GM12878 (cell line): ENCODE data around the gene DCUN1D4. TPM values are rescaled to one million over a fixed set of nuclear protein-coding genes. Genes with fewer than 3 reads are reported as not detected.

ENCODE experiments used
- ATAC-seq: fragments of 200-7000 bp; cut with Tn5 transposase; 3 replicates; pipeline ENCODE4 v1.9.1; 2020; ENCODE audit warnings: mild to moderate bottlenecking, moderate library complexity
- BruUV-seq: library from RNA; stranded (reverse); fragments of 400-500 nt; replicated peaks from 2 replicates; lab custom pipeline; 2021; lab: Mats Ljungman, UMichigan
- CTCF ChIA-PET: fragments of 300-600 bp; sonication (Branson Sonifier 250); formaldehyde crosslinking; extraction: SDS; loops from one replicate; lab custom pipeline; 2021; ENCODE audit warnings: inconsistent platforms; lab: Yijun Ruan, JAX
- POLR2A ChIA-PET: fragments of 350-600 bp; formaldehyde crosslinking; extraction: SDS; loops from one replicate; lab custom pipeline; 2021; ENCODE audit warnings: inconsistent platforms; lab: Charles Lee
- RAD21 ChIA-PET: fragments of 300-600 bp; sonication (Branson Sonifier 250); formaldehyde crosslinking; loops from one replicate; lab custom pipeline; 2023; ENCODE audit warnings: antibody characterized with exemption; ENCODE audit not compliant: unreplicated experiment; lab: Charles Lee
- SMC1A ChIA-PET: fragments of 300-600 bp; sonication (Branson Sonifier 250); formaldehyde crosslinking; loops from one replicate; lab custom pipeline; 2023; ENCODE audit not compliant: unreplicated experiment, uncharacterized antibody; lab: Charles Lee
- DNase-seq: peaks from one replicate; pipeline ENCODE4 v3.0.0-alpha.2; 2011; ENCODE audit warnings: low read depth, low spot score
- FAIRE-seq: peaks from 3 replicates; lab custom pipeline; 2011; peaks lifted over from hg19 to GRCh38; lab: Jason Lieb, UNC
- H2AFZ ChIP-seq: 2 replicates; pipeline ENCODE4 v1.6.0; 2011; ENCODE audit warnings: low read depth, low read length, control low read depth; ENCODE audit not compliant: control insufficient read depth
- H3K27ac ChIP-seq: 2 replicates; pipeline ENCODE4 v1.5.1; 2011; ENCODE audit warnings: control low read depth; ENCODE audit not compliant: control insufficient read depth, insufficient read depth
- H3K27me3 ChIP-seq, 2 experiments: replicated peaks in 1 of 2; 2 replicates each; pipeline versions ENCODE4 v1.6.0 to v1.6.1; 2011; ENCODE audit warnings: low read length in 1 of 2; ENCODE audit not compliant: control insufficient read depth in 2 of 2, insufficient read depth in 2 of 2
- H3K36me3 ChIP-seq, 2 experiments: 2 replicates each; pipeline ENCODE4 v1.5.1; 2011; ENCODE audit warnings: low read length in 1 of 2; ENCODE audit not compliant: control insufficient read depth in 2 of 2, insufficient read depth in 2 of 2
- H3K4me1 ChIP-seq: 2 replicates; pipeline ENCODE4 v1.6.1; 2011; ENCODE audit warnings: mild to moderate bottlenecking, low read length, moderate library complexity, mixed read lengths; ENCODE audit not compliant: control insufficient read depth, insufficient read depth
- H3K4me2 ChIP-seq: 2 replicates; pipeline ENCODE4 v1.6.0; 2011; ENCODE audit warnings: control low read depth; ENCODE audit not compliant: control insufficient read depth, insufficient read depth
- H3K4me3 ChIP-seq: fragments of 200-600 bp; sonication (generic); 2 replicates; pipeline ENCODE4 v1.5.1; 2016
- H3K79me2 ChIP-seq: 2 replicates; pipeline ENCODE4 v1.6.0; 2011; ENCODE audit warnings: low read length; ENCODE audit not compliant: control insufficient read depth, insufficient read depth
- H3K9ac ChIP-seq: 2 replicates; pipeline ENCODE4 v1.8.0; 2011; ENCODE audit warnings: low read length, control low read depth, mixed read lengths; ENCODE audit not compliant: control insufficient read depth, insufficient read depth
- H3K9me3 ChIP-seq: replicated peaks from 3 replicates; pipeline ENCODE4 v1.5.1; 2011; ENCODE audit warnings: mild to moderate bottlenecking, low read length; ENCODE audit not compliant: control insufficient read depth, insufficient read depth
- H4K20me1 ChIP-seq: 2 replicates; pipeline ENCODE4 v1.6.0; 2011; ENCODE audit not compliant: control insufficient read depth, insufficient read depth
- EP300 ChIP-seq, 2 experiments: fragments of 150-350 bp in 1 of 2; IDR thresholded peaks; 2 replicates each; pipeline ENCODE4 v1.6.1; 2011 to 2012; ENCODE audit warnings: low read depth in 2 of 2, low read length in 2 of 2, borderline replicate concordance in 1 of 2, improper control_type of control experiment in 1 of 2, inconsistent platforms in 1 of 2; ENCODE audit not compliant: control insufficient read depth in 1 of 2
- HDAC6 ChIP-seq: fragments of 200-600 bp; sonication (generic); IDR thresholded peaks from one replicate; pipeline ENCODE4 v1.8.0; 2017; ENCODE audit warnings: antibody characterized with exemption; ENCODE audit not compliant: unreplicated experiment
- JUNB ChIP-seq: IDR thresholded peaks from 2 replicates; pipeline ENCODE4 v1.6.1; 2016; ENCODE audit warnings: antibody characterized with exemption, mild to moderate bottlenecking
- SMC3 ChIP-seq: IDR thresholded peaks from 2 replicates; pipeline ENCODE4 v1.6.1; 2011; ENCODE audit warnings: low read length, improper control_type of control experiment, borderline replicate concordance
- SPI1 ChIP-seq: IDR thresholded peaks from 2 replicates; pipeline ENCODE4 v1.6.1; 2011; ENCODE audit warnings: low read depth, mild to moderate bottlenecking, low read length, moderate library complexity, borderline replicate concordance; ENCODE audit not compliant: insufficient read depth
- WRNIP1 ChIP-seq: IDR thresholded peaks from 2 replicates; pipeline ENCODE4 v1.6.1; 2011; ENCODE audit warnings: low read depth, low read length, improper control_type of control experiment, borderline replicate concordance
- ZNF207 ChIP-seq: fragments of 450-650 bp; IDR thresholded peaks from 2 replicates; pipeline ENCODE4 v1.6.1; 2014; ENCODE audit warnings: antibody characterized with exemption, mild to moderate bottlenecking, borderline replicate concordance
- ZNF274 ChIP-seq: IDR thresholded peaks from one replicate; pipeline ENCODE4 v1.8.0; 2011; ENCODE audit not compliant: insufficient read length, insufficient read depth
- WGBS: methylation state at CpG from one replicate; pipeline ENCODE4 v1.1.6; 2016; ENCODE audit warnings: low lambda C conversion rate; ENCODE audit not compliant: insufficient replicate concordance, insufficient coverage; ENCODE audit errors: missing lambda C conversion rate; 5-methylcytosine and 5-hydroxymethylcytosine counted together
- in situ Hi-C: fragments of 300-500 bp; cut with MboI; formaldehyde crosslinking; loops from 9 replicates; pipeline ENCODE4 v1.14.3; 2018; ENCODE audit warnings: mixed read lengths
- intact Hi-C: fragments of 100-400 bp; cut with micrococcal nuclease; formaldehyde crosslinking; loops from one replicate; pipeline ENCODE4 v1.14.2; 2022; ENCODE audit not compliant: unreplicated experiment
- polyA plus RNA-seq, 11 experiments: library from polyadenylated mRNA; depleted of rRNA in 4 of 11; unstranded in 6 of 11; stranded (reverse) in 5 of 11; fragments of >200 nt; fragmentation: Nextera tagmentation in 4 of 11; fragmentation: Illumina TruSeq in 1 of 11; extraction: Ambion mirVana in 4 of 11; extraction: Trizol in 1 of 11; gene quantifications; 1 replicate in 1 of 11; 2 replicates in 10 of 11; pipeline versions ENCODE4 v1.2.1 to v1.2.3, GENCODE V29; 2011 to 2016; ENCODE audit warnings: inconsistent platforms in 2 of 11, missing spikeins in 2 of 11, low read depth in 1 of 11
- total RNA-seq, 4 experiments: library from RNA; depleted of rRNA in 3 of 4; stranded (reverse); fragments of >200 nt in 3 of 4; fragmentation: Illumina TruSeq in 1 of 4; extraction: Trizol in 1 of 4; gene quantifications; 2 replicates each; pipeline versions ENCODE4 v1.2.1 to v1.2.3, GENCODE V29; 2013 to 2021

Gene DCUN1D4
- total and polyA plus RNA-seq, 10 of the 15 experiments (the other 5 are each of a cell fraction or from before 2014, with no cell fraction given) = 7.1 to 62.6 (median 16.8) TPM

- H3K9me3 ChIP-seq = no peaks in the 10 kb centered on the region
- RAD21 ChIA-PET = no interaction called here
- H3K4me2 ChIP-seq = no peak overlapping the region
- 83% methylated on average over 1 of the region's 1 CpG for WGBS
- no peak for ATAC-seq
- H3K27me3 ChIP-seq = no peaks in the 10 kb centered on the region
- intact Hi-C loops = no loop called here
- H3K36me3 ChIP-seq = peaks cover 1 to 7% of the 10 kb centered on the region in 2 experiments; a peak in 3 of 4 replicates
- TF ChIP-seq EP300 (IDR thresholded peaks at IDR 0.05; ENCODE audit: borderline replicate concordance in 1 of 2, control insufficient read depth in 1 of 2, low read depth in 2 of 2, low read length in 2 of 2) (no peak), SMC3 (no peak), ZNF274 (no peak), ZNF207 (no peak), HDAC6 (no peak)
- TF ChIP-seq, all 136 proteins: peak for 0
- CTCF ChIA-PET = interaction anchor here (1.0 to 1.3 kb wide), 2 partner anchors 66 to 94 kb away, joined by 3 read pairs; no protein-coding TSS in a partner anchor
- H3K9ac ChIP-seq = no peak overlapping the region
- no TSS peak for BruUV-seq
- SMC1A ChIA-PET = no interaction called here
- H2AFZ ChIP-seq = no peak overlapping the region
- DNase-seq = no peak
- H3K27ac ChIP-seq = no peak overlapping the region
- peaks cover 10% of the 10 kb centered on the region; the same call in 1 of the 2 replicates for H3K4me1 ChIP-seq
- H3K4me3 ChIP-seq = no peak overlapping the region
- in situ Hi-C loops = loop anchor here (5.0 kb wide), 1 partner anchor 133 kb away; no protein-coding TSS in a partner anchor
- no peaks in the 10 kb centered on the region for H3K79me2 ChIP-seq
- H4K20me1 ChIP-seq = no peaks in the 10 kb centered on the region
- no peak for FAIRE-seq
- POLR2A ChIA-PET = no interaction called here
Measured at GRCh38 chr4:51894059-51894645, 51.2 kb downstream of the DCUN1D4 start.

GRCh38 chr4:51895158-51895557 is 52.2 kb downstream of the DCUN1D4 start:
- ChIA-PET SMC1A (interaction anchor here (1.3 to 3.7 kb wide), 5 partner anchors 9 to 128 kb away, joined by 3 to 19 read pairs (median 4); no protein-coding TSS in a partner anchor), POLR2A (interaction anchor here (0.6 to 1.3 kb wide), 4 partner anchors 11 to 144 kb away, joined by 3 to 6 read pairs (median 4); no protein-coding TSS in a partner anchor), RAD21 (interaction anchor here (0.6 kb wide), 4 partner anchors 22 to 1151 kb away, joined by 3 to 4 read pairs (median 3); no protein-coding TSS in a partner anchor), CTCF (interaction anchor here (0.6 to 2.7 kb wide), 21 partner anchors 8 to 695 kb away, joined by 3 to 27 read pairs (median 4); partner anchors contain the start of genes DCUN1D4 and SPATA18)
- no peaks in the 10 kb centered on the region for H3K9me3 ChIP-seq
- no TSS peak for BruUV-seq
- FAIRE-seq (no peak), ATAC-seq (peak; percentile 82), DNase-seq (no peak)
- no peaks in the 10 kb centered on the region for H3K27me3 ChIP-seq
- in situ Hi-C loops (no loop called here), intact Hi-C loops (no loop called here)
- H3K4me2 ChIP-seq = no peak overlapping the region
- no peaks in the 10 kb centered on the region for H3K79me2 ChIP-seq
- H4K20me1 ChIP-seq = no peaks in the 10 kb centered on the region
- WGBS = 4% methylated on average over 3 of the region's 3 CpGs
- H3K9ac ChIP-seq = no peak overlapping the region
- H2AFZ ChIP-seq = no peak overlapping the region
- peaks cover 1 to 6% of the 10 kb centered on the region in 2 experiments for H3K36me3 ChIP-seq
- no peak overlapping the region for H3K4me3 ChIP-seq
- no peak overlapping the region for H3K27ac ChIP-seq
- H3K4me1 ChIP-seq = peaks cover 10% of the 10 kb centered on the region; the same call in 1 of the 2 replicates
- TF ChIP-seq SPI1 (no peak), WRNIP1 (no peak), JUNB (peak; percentile 7; the same call in 1 of the 2 replicates)
